ENCODE data around the gene CRYL1.

CRYL1 gene

GRCh38 chr13:20474515-20474914 is 51.1 kb downstream of the CRYL1 start:
- no peaks in the 10 kb centered on the region for H3K9me3 ChIP-seq (replicated peaks; ENCODE audit: insufficient read depth, low read length)
- H3K4me2 ChIP-seq (ENCODE audit: low read depth, low read length): no peak overlapping the region
- H3K27me3 ChIP-seq (replicated peaks; ENCODE audit: insufficient read depth, low read length): no peaks in the 10 kb centered on the region
- peaks cover 9% of the 10 kb centered on the region for H3K4me1 ChIP-seq (ENCODE audit: low read length)
- TF ChIP-seq, protein P1, sequence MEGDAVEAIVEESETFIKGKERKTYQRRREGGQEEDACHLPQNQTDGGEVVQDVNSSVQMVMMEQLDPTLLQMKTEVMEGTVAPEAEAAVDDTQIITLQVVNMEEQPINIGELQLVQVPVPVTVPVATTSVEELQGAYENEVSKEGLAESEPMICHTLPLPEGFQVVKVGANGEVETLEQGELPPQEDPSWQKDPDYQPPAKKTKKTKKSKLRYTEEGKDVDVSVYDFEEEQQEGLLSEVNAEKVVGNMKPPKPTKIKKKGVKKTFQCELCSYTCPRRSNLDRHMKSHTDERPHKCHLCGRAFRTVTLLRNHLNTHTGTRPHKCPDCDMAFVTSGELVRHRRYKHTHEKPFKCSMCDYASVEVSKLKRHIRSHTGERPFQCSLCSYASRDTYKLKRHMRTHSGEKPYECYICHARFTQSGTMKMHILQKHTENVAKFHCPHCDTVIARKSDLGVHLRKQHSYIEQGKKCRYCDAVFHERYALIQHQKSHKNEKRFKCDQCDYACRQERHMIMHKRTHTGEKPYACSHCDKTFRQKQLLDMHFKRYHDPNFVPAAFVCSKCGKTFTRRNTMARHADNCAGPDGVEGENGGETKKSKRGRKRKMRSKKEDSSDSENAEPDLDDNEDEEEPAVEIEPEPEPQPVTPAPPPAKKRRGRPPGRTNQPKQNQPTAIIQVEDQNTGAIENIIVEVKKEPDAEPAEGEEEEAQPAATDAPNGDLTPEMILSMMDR (IDR thresholded peaks at IDR 0.05; ENCODE audit: low read length): no peak
- TF ChIP-seq EZH2phosphoT487 (IDR thresholded peaks at IDR 0.05; ENCODE audit: low read length): no peak
- no peak for TF ChIP-seq EZH2 (optimal IDR thresholded peaks at IDR 0.05; ENCODE audit: low read depth, low read length)
- no peak overlapping the region for H3K9ac ChIP-seq (ENCODE audit: low read length)
- H4K20me1 ChIP-seq (ENCODE audit: insufficient read depth, low read length): no peaks in the 10 kb centered on the region
- no peaks in the 10 kb centered on the region for H3K9me2 ChIP-seq (replicated peaks; ENCODE audit: insufficient read depth, low read length)
- no peaks in the 10 kb centered on the region for H3K36me3 ChIP-seq (replicated peaks; ENCODE audit: insufficient read depth, low read length)
- H2AFZ ChIP-seq (ENCODE audit: low read length): no peak overlapping the region
- H3K4me3 ChIP-seq (ENCODE audit: low read length): no peak overlapping the region
- no peak for DNase-seq
- H3F3A ChIP-seq (ENCODE audit: insufficient read depth, low read length): peaks cover 8% of the 10 kb centered on the region; the same call in 1 of the 2 replicates
- H3K27ac ChIP-seq (ENCODE audit: low read length): no peak overlapping the region
- H3K79me2 ChIP-seq (ENCODE audit: low read length): no peaks in the 10 kb centered on the region

GRCh38 chr13:20473888-20474287 is 51.8 kb downstream of the CRYL1 start:
- TF ChIP-seq, protein P1 (IDR thresholded peaks at IDR 0.05; ENCODE audit: low read length): no peak
- no peak for TF ChIP-seq EZH2phosphoT487 (IDR thresholded peaks at IDR 0.05; ENCODE audit: low read length)
- TF ChIP-seq EZH2 (optimal IDR thresholded peaks at IDR 0.05; ENCODE audit: low read depth, low read length): no peak
- Histone ChIP-seq H3K4me1 (ENCODE audit: low read length) (peaks cover 9% of the 10 kb centered on the region), H3K9ac (ENCODE audit: low read length) (no peak overlapping the region), H3K9me3 (replicated peaks; ENCODE audit: insufficient read depth, low read length) (no peaks in the 10 kb centered on the region), H3K36me3 (replicated peaks; ENCODE audit: insufficient read depth, low read length) (no peaks in the 10 kb centered on the region), H3F3A (ENCODE audit: insufficient read depth, low read length) (peaks cover 8% of the 10 kb centered on the region; the same call in 1 of the 2 replicates), H3K4me3 (ENCODE audit: low read length) (no peak overlapping the region), H3K27ac (ENCODE audit: low read length) (no peak overlapping the region), H4K20me1 (ENCODE audit: insufficient read depth, low read length) (no peaks in the 10 kb centered on the region), H3K9me2 (replicated peaks; ENCODE audit: insufficient read depth, low read length) (no peaks in the 10 kb centered on the region), H2AFZ (ENCODE audit: low read length) (no peak overlapping the region), H3K27me3 (replicated peaks; ENCODE audit: insufficient read depth, low read length) (no peaks in the 10 kb centered on the region), H3K79me2 (ENCODE audit: low read length) (no peaks in the 10 kb centered on the region), H3K4me2 (ENCODE audit: low read depth, low read length) (no peak overlapping the region)
- no peak for DNase-seq

GRCh38 chr13:20473139-20473538 is 52.5 kb downstream of the CRYL1 start:
- no peak overlapping the region for H3K27ac ChIP-seq (ENCODE audit: low read length)

More at GRCh38 chr13:20473139-20473538, 52.5 kb downstream of the CRYL1 start:
- no peaks in the 10 kb centered on the region for H3K27me3 ChIP-seq (replicated peaks; ENCODE audit: insufficient read depth, low read length)
- no peak overlapping the region for H3K9ac ChIP-seq (ENCODE audit: low read length)
- no peak overlapping the region for H3K4me3 ChIP-seq (ENCODE audit: low read length)
- no peak for TF ChIP-seq EZH2phosphoT487 (IDR thresholded peaks at IDR 0.05; ENCODE audit: low read length)
- no peak for TF ChIP-seq EZH2 (optimal IDR thresholded peaks at IDR 0.05; ENCODE audit: low read depth, low read length)
- TF ChIP-seq, protein P1 (IDR thresholded peaks at IDR 0.05; ENCODE audit: low read length): no peak
- no peak overlapping the region for H2AFZ ChIP-seq (ENCODE audit: low read length)
- H3K9me2 ChIP-seq (replicated peaks; ENCODE audit: insufficient read depth, low read length): no peaks in the 10 kb centered on the region
- H3K36me3 ChIP-seq (replicated peaks; ENCODE audit: insufficient read depth, low read length): no peaks in the 10 kb centered on the region
- no peaks in the 10 kb centered on the region for H3K79me2 ChIP-seq (ENCODE audit: low read length)
- no peak overlapping the region for H3K4me2 ChIP-seq (ENCODE audit: low read depth, low read length)
- H4K20me1 ChIP-seq (ENCODE audit: insufficient read depth, low read length): no peaks in the 10 kb centered on the region
- peaks cover 8% of the 10 kb centered on the region; the same call in 1 of the 2 replicates for H3F3A ChIP-seq (ENCODE audit: insufficient read depth, low read length)
- DNase-seq: no peak
- H3K4me1 ChIP-seq (ENCODE audit: low read length): peaks cover 9% of the 10 kb centered on the region
- H3K9me3 ChIP-seq (replicated peaks; ENCODE audit: insufficient read depth, low read length): no peaks in the 10 kb centered on the region

Data from MM.1S (cell line).